Right cardiac atrium (tissue), 5 donors: Measurements from ENCODE around the gene NUDCD3. TPM values are rescaled to one million over a fixed set of nuclear protein-coding genes. Genes with fewer than 3 reads are reported as not detected.
A peak's percentile ranks its signal among the peaks of the same experiment; 100 is the strongest.

Source experiments
- ATAC-seq, 2 donors: fragments of 200-7000 bp; cut with Tn5 transposase; one replicate each; pipeline versions ENCODE4 v1.8.0 to v1.9.1; 2020; ENCODE audit warnings: moderate library complexity in 2 of 2, mild to moderate bottlenecking in 1 of 2
- DNase-seq, 3 donors: peaks; one replicate each; pipeline ENCODE4 v3.0.0-alpha.2; 2020
- H3K27ac ChIP-seq: one replicate; pipeline ENCODE4 v1.5.1; 2013; ENCODE audit warnings: mild to moderate bottlenecking, low read length, control low read depth, moderate library complexity
- H3K27me3 ChIP-seq: one replicate; pipeline ENCODE4 v1.6.1; 2013; ENCODE audit not compliant: control insufficient read depth, insufficient read depth
- H3K4me1 ChIP-seq: one replicate; pipeline ENCODE4 v1.6.1; 2013; ENCODE audit warnings: low read length; ENCODE audit not compliant: control insufficient read depth, insufficient read depth
- H3K4me3 ChIP-seq: one replicate; pipeline ENCODE4 v1.5.1; 2013; ENCODE audit warnings: low read length, control low read depth
- H3K9me3 ChIP-seq: one replicate; pipeline ENCODE4 v1.6.1; 2013; ENCODE audit warnings: low read length; ENCODE audit not compliant: control insufficient read depth
- WGBS: extraction: QIAGEN DNeasy Blood & Tissue Kit; methylation state at CpG from one replicate; pipeline ENCODE4 v1.1.7; 2013; 5-methylcytosine and 5-hydroxymethylcytosine counted together
- intact Hi-C, 4 donors: fragments of 100-400 bp; cut with DNase I; formaldehyde crosslinking; loops; one replicate each; pipeline versions ENCODE4 v1.11.0 to v1.14.0; 2022 to 2023
- polyA plus RNA-seq: library from polyadenylated mRNA; stranded (reverse); fragments of 200-250 nt; gene quantifications from one replicate; pipeline ENCODE4 v1.2.3, GENCODE V29; 2013
- total RNA-seq, 4 donors: library from RNA; stranded (reverse); fragmentation: NEBNext Ultra II Directional; extraction: Animal tissue kit (Norgen Biotek cat#: 25700); gene quantifications; one replicate each; pipeline ENCODE4 v1.2.1, GENCODE V29; 2021
- donor health status: healthy with polysubstance abuse.
- donor health status: DM: no; HTN: yes; CAD: no.
- donor health status: DM: no; HTN: no; CAD: no.
- donor health status: DM: no; HTN: yes; CAD: no; lungs with severe emphysema.
- donor health status: DM: yes; HTN: yes; CAD: no.

NUDCD3 gene
- total and polyA plus RNA-seq, 5 donors: 29.0 to 108 (median 100) TPM

- WGBS: 91% methylated on average over 14 of the region's 14 CpGs
- Histone ChIP-seq H3K4me1 (peaks cover 11% of the 10 kb centered on the region), H3K9me3 (no peaks in the 10 kb centered on the region), H3K27me3 (no peaks in the 10 kb centered on the region), H3K27ac (no peak overlapping the region), H3K4me3 (no peak overlapping the region)
- ATAC-seq (no peak), DNase-seq (no peak)
- intact Hi-C loops: no loop called here
Measured at GRCh38 chr7:44388089-44388970, 102.1 kb downstream of the NUDCD3 start.

- 82% methylated on average over 2 of the region's 2 CpGs for WGBS
- Histone ChIP-seq H3K4me3 (no peak overlapping the region), H3K4me1 (peaks cover 12% of the 10 kb centered on the region), H3K27ac (no peak overlapping the region), H3K9me3 (no peaks in the 10 kb centered on the region), H3K27me3 (no peaks in the 10 kb centered on the region)
- intact Hi-C loops: no loop called here
- DNase-seq (no peak), ATAC-seq (no peak)
Measured at GRCh38 chr7:44387389-44387788, 103.1 kb downstream of the NUDCD3 start.

- intact Hi-C loops: no loop called here
- Histone ChIP-seq H3K27me3 (no peaks in the 10 kb centered on the region), H3K4me3 (no peak overlapping the region), H3K27ac (no peak overlapping the region), H3K4me1 (peaks cover 14% of the 10 kb centered on the region), H3K9me3 (no peaks in the 10 kb centered on the region)
- no peak for DNase-seq
- ATAC-seq: no peak
- 87% methylated on average over 8 of the region's 8 CpGs for WGBS
Measured at GRCh38 chr7:44386139-44386913, 104.1 kb downstream of the NUDCD3 start.

- H3K27ac ChIP-seq: no peak overlapping the region
- H3K4me1 ChIP-seq: peaks cover 14% of the 10 kb centered on the region
- 72% methylated on average over 13 of the region's 13 CpGs for WGBS
- intact Hi-C loops: no loop called here
- DNase-seq: no peak
- no peaks in the 10 kb centered on the region for H3K9me3 ChIP-seq
- H3K4me3 ChIP-seq: no peak overlapping the region
- no peak for ATAC-seq
- H3K27me3 ChIP-seq: no peaks in the 10 kb centered on the region
Measured at GRCh38 chr7:44385434-44386138, 104.9 kb downstream of the NUDCD3 start.

- ATAC-seq (no peak), DNase-seq (no peak)
- intact Hi-C loops: no loop called here
Measured at GRCh38 chr7:44384586-44385433, 105.6 kb downstream of the NUDCD3 start.

GRCh38 chr7:44383566-44383965 is 106.9 kb downstream of the NUDCD3 start:
- intact Hi-C loops: no loop called here
- no peak overlapping the region for H3K4me3 ChIP-seq
- peak; percentile 55 to 73 (median 70) for DNase-seq

More at GRCh38 chr7:44384586-44385433, 105.6 kb downstream of the NUDCD3 start:
- Histone ChIP-seq H3K4me1 (peaks cover 14% of the 10 kb centered on the region), H3K4me3 (no peak overlapping the region), H3K9me3 (no peaks in the 10 kb centered on the region), H3K27ac (no peak overlapping the region), H3K27me3 (no peaks in the 10 kb centered on the region)
- WGBS: 82% methylated on average over 17 of the region's 17 CpGs

GRCh38 chr7:44382459-44383265 is 107.8 kb downstream of the NUDCD3 start:
- DNase-seq: peak; percentile 55 to 84 (median 79)
- Histone ChIP-seq H3K4me3 (no peak overlapping the region), H3K9me3 (no peaks in the 10 kb centered on the region), H3K27me3 (no peaks in the 10 kb centered on the region), H3K27ac (peak overlapping the region; percentile 75), H3K4me1 (peaks cover 14% of the 10 kb centered on the region)
- 56% methylated on average over 13 of the region's 13 CpGs for WGBS
- intact Hi-C loops: no loop called here
- ATAC-seq: peak; percentile 69 to 76

More at GRCh38 chr7:44383566-44383965, 106.9 kb downstream of the NUDCD3 start:
- no peak overlapping the region for H3K27ac ChIP-seq
- H3K4me1 ChIP-seq: peaks cover 14% of the 10 kb centered on the region
- no peaks in the 10 kb centered on the region for H3K27me3 ChIP-seq
- peak; percentile 14 to 49 for ATAC-seq
- 66% methylated on average over 11 of the region's 11 CpGs for WGBS
- H3K9me3 ChIP-seq: no peaks in the 10 kb centered on the region

- intact Hi-C loops: no loop called here
- no peak for DNase-seq
Measured at GRCh38 chr7:44381494-44382220, 108.8 kb downstream of the NUDCD3 start.

GRCh38 chr7:44380831-44381493 is 109.5 kb downstream of the NUDCD3 start:
- no peak overlapping the region for H3K4me3 ChIP-seq
- H3K27me3 ChIP-seq: no peaks in the 10 kb centered on the region
- 82% methylated on average over 4 of the region's 4 CpGs for WGBS
- H3K4me1 ChIP-seq: peaks cover 14% of the 10 kb centered on the region
- DNase-seq (no peak), ATAC-seq (no peak)
- no peak overlapping the region for H3K27ac ChIP-seq
- H3K9me3 ChIP-seq: no peaks in the 10 kb centered on the region
- intact Hi-C loops: no loop called here

More at GRCh38 chr7:44381494-44382220, 108.8 kb downstream of the NUDCD3 start:
- Histone ChIP-seq H3K9me3 (no peaks in the 10 kb centered on the region), H3K4me1 (peaks cover 14% of the 10 kb centered on the region), H3K27ac (no peak overlapping the region), H3K27me3 (no peaks in the 10 kb centered on the region), H3K4me3 (no peak overlapping the region)
- ATAC-seq: no peak
- 89% methylated on average over 9 of the region's 9 CpGs for WGBS
